ENCODE measurements around the gene FRMPD2.

DNA sequence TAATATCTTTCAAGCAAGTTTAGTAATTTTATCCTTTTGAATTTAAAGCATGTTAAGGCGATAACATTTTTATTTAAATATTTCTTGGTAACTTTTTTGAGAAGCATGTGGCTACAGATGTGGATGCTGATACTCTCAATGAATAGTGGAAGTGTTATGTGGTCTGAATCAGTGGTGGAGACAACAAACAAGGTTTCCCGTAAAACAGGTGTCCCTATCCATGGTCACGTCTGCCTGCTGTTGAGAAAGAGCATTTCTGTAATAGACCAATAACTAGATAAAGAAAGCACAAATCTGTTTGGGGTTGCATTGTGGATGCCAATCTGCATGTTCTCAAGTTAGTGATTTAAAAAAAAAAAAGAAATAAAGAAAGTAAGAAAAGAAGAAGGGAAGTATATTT is 18.1 kb upstream of the FRMPD2 start:
- no peak for TF ChIP-seq POLR2AphosphoS5 (IDR thresholded peaks at IDR 0.05; ENCODE audit: low read depth, low read length)
- no peak for TF ChIP-seq FOXJ3 (CRISPR knock-in tag; IDR thresholded peaks at IDR 0.05)
- TF ChIP-seq, protein P1, sequence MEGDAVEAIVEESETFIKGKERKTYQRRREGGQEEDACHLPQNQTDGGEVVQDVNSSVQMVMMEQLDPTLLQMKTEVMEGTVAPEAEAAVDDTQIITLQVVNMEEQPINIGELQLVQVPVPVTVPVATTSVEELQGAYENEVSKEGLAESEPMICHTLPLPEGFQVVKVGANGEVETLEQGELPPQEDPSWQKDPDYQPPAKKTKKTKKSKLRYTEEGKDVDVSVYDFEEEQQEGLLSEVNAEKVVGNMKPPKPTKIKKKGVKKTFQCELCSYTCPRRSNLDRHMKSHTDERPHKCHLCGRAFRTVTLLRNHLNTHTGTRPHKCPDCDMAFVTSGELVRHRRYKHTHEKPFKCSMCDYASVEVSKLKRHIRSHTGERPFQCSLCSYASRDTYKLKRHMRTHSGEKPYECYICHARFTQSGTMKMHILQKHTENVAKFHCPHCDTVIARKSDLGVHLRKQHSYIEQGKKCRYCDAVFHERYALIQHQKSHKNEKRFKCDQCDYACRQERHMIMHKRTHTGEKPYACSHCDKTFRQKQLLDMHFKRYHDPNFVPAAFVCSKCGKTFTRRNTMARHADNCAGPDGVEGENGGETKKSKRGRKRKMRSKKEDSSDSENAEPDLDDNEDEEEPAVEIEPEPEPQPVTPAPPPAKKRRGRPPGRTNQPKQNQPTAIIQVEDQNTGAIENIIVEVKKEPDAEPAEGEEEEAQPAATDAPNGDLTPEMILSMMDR (IDR thresholded peaks at IDR 0.05): no peak
